GM19099 (cell line): ENCODE measurements around the gene CD81.
A peak's percentile ranks its signal among the peaks of the same experiment; 100 is the strongest.

ENCODE experiments used
- POLR2A ChIP-seq: IDR thresholded peaks from 3 replicates; pipeline ENCODE4 v1.6.1; 2011; ENCODE audit warnings: low read depth; ENCODE audit not compliant: insufficient read length; ENCODE audit errors: extremely low read depth

CD81 gene

GRCh38 chr11:2376751-2377451 is at the start of gene CD81:
Gene CD81 (plus strand): TSS chr11:2377310. CDS start chr11:2377550, 240 bp downstream.
- TF ChIP-seq POLR2A, result peak; percentile 94

- TF ChIP-seq POLR2A, result no peak
These were observed 49.1 kb upstream of the CD81 start for GRCh38 chr11:2328021-2328420.

DNA sequence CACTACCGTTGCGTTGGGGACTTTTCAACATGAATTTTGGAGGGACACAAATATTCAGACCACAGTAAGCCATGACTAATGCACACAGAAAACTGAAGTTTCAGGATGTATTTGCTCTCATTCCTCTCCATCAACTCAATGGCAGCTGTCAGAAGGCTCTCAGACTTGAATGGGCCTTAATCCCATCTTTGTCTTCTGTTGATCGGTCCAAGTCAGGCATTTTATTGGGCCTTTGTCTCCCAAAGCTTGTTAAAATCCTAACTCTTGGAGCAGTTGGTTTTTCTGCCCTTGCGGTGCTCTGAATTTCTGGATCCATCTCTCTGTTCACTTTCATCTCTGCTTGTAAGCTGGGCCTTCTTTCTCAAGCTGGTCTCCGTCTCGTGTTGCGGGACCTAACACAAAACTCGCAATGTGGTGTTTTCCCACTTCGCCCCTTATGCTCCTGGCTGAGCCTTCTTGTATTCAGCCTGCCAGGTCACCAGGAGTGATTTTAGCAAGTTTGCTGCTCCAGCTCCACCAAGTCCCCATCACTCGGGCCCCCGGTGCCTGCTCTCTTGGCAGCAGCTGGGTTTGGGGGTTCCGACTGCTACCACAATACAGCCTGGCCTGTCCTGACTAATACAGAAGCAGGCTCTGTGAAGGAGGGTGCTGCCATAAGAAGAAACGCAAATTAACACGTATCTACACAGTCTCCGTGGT is 48.3 kb upstream of the CD81 start:
- no peak for TF ChIP-seq POLR2A

- TF ChIP-seq POLR2A, result no peak
These were observed 47.6 kb upstream of the CD81 start for GRCh38 chr11:2329551-2329950.

- TF ChIP-seq POLR2A, result no peak
These were observed 46.4 kb upstream of the CD81 start for GRCh38 chr11:2330696-2331095.

DNA sequence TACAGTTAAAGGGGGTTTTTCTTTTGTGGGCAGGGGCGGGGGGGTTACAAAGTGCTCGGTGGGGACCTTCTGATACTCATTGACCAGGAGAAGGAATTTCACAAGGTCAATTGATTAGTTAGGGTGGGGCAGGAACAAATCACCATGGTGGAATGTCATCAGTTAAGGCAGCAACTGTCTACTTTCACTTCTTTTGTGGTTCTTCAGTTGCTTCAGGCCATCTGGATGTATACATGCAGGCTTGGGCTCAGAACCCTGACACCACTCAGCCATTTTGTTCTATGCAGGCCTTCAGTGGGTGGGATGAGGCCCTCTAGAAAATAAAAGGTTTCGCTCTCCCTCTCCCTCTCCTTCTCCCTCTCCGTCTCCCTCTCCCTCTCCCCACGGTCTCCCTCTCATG is 45.7 kb upstream of the CD81 start:
- no peak for TF ChIP-seq POLR2A

DNA sequence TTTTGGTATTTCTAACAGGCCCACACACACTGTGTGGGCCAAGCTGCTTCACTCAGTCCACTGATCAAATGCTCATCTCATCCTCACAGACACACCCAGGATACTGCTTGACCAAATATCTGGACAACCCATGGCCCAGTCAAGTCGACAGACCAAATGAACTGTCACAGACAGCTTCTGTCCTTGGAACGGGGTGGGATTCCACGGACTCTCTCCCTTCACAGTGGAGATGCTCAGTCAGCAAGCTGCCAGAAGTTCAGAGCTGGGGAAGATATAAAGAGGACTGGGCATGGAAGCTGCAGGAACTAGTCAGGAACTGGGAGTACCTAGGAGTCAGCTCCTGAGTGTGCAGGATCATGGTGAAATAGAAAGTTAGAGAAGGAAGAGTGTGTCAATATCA is 34.6 kb upstream of the CD81 start:
- TF ChIP-seq POLR2A, result no peak

DNA sequence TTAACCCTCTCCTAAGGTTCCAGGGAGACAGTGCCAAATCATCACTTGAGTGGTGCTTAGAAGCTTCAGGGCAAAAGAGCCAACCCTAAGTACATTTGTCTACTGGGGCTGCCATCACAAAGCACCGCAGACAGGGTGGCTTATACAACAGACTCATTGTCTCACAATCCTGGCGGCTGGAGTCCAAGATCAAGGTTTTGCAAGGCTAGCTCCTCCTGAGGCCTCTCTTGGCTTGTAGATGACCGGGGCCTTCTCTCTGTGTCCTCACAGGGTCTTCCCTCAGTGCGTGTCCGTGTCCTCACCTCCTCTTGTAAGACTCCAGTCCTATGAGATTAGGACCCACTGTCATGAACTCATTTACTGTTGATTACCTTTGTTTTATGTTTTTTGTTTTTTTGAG is 34.1 kb upstream of the CD81 start:
- no peak for TF ChIP-seq POLR2A

DNA sequence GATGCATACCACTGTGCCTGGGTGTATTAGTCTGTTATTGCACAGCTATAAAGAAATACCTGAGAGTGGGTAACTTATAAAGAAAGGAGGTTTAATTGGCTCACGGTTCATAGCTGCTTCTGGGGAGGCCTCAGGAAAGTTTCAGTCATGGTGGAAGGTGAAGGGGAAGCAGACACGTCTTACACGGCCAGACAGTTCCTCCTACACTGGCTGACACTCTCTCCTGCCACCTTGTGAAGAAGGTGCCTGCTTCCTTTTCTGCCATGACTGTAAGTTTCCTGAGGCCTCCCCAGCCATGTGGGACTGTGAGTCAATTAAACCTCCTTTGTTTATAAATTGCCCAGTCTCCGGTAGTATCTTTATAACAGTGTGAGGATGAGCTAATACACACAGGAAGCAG is 33.6 kb upstream of the CD81 start:
- no peak for TF ChIP-seq POLR2A

DNA sequence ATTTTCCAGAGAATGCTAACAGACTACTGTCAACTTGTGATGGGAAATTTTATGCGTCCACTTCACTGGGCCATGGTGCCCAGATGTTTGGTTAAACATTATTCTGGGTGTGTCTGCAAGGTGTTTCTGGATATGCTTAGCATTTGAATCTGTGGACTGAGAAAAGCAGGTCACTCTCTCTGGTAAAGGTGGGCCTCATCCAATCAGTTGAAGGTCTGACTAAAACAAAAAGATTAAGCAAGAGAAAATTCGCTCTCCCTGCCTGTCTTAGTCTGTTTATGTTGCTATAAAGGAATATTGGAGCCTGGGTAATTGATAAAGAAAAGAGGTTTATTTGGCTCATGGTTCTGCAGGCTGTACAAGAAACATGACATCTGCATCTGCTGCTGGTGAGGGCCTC is 32.1 kb upstream of the CD81 start:
- no peak for TF ChIP-seq POLR2A

DNA sequence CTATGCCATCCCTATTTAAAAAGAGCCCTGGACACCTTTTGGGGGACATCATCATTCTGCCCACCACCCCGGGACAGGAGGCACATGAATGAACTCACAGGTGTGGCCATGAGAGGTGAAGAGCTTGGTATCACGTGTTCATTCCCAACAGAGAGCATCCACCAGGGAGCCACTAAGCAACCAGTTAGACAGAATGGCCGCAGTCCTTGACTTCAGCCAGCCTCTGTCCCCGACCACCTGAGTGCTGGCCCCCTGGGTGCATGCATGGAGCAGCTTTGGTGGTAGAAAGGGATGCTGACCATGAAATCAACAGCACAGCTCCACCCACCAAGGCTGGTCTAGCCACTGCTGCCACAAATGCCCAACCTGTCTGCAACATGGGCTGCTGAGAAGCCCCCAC is 31.1 kb upstream of the CD81 start:
- TF ChIP-seq POLR2A, result no peak

DNA sequence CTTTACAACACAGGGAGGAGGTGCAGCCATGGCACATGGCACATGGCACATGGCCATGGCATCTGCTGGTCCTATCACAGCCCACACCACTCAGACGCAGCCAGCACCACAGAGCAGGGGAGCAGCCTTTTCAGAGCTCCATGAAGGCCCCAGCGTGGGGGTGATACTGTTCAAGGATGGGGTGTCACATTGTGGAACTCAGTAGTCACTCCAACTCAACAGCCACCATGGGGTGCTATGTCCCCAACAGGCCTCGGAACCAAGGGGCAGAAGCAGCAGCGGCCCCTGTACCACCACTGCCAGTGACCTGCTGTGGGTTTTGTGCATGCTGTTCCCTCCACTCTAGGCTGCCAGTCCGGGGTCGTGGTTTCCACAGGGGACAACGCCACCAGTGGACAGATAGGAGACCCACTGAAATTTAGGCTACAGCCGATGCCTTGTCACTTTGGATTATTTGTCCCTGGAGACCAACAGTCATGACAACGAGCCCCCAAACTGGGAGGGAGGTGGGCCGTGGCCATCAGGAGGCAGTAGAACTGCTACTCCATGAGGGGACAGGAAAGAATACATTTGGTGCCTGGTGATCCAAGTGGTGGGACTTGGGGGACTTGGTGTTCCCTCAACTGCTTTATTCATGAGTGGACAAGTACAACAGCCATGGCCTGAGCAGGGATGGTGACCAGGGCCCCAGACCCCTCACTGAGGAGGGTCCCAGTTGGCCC is 30.4 kb upstream of the CD81 start:
- TF ChIP-seq POLR2A, result no peak

DNA sequence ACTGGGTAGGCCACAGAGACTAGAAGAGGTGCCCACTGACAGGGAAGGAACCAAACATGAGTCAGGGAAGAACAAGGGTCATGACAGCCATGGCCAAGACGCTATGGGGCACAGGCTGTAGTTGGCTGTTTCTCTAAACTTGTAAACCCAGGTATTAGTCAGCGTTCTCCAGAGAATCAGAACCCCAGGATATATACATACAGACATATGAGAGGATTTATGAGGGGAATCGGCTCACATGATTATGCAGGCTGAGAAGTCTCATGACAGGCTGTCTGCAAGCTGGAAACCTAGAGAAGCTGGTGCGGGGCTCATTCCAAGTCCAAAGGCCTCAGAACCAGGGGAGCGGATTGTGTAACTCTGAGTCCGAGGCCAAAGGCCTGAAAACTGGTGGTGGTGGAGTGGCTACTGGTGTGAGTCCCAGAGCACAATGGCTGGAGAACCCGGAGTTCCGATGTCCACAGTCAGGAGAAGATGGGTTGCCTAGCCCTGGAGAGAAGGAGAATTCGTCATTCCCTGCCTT is 29.7 kb upstream of the CD81 start:
- TF ChIP-seq POLR2A, result no peak

DNA sequence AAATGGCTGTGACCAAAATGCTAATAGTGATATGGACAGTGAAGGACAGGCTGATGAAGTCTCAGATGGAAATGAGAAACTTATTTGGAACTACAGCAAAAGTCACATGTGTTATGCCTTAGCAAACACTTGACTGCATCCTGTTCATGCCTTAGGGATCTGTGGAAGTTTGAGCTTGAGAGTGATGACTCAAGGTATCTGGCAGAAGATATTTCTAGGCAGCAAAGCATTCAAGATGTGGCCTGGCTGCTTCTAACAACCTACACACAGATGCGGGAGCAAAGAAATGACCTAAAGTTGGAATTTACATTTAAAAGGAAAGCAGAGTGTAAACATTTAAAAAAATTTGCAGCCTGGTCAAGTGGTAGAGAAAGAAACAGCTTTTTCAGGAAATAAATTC is 28.1 kb upstream of the CD81 start:
- TF ChIP-seq POLR2A, result no peak

- TF ChIP-seq POLR2A, result no peak
These were observed 25.4 kb upstream of the CD81 start for GRCh38 chr11:2351701-2352100.

GRCh38 chr11:2352420-2352819 is 24.7 kb upstream of the CD81 start:
- TF ChIP-seq POLR2A, result no peak
